HepG2 (cell line): ENCODE measurements around the gene IGF2. TPM values are rescaled to one million over a fixed set of nuclear protein-coding genes. Genes with fewer than 3 reads are reported as not detected.
A peak's percentile ranks its signal among the peaks of the same experiment; 100 is the strongest.

Experiments used
- AKAP8 ChIP-seq: sonication (generic); formaldehyde crosslinking; IDR thresholded peaks from 2 replicates; pipeline ENCODE4 v1.5.1; 2020; ENCODE audit warnings: mild to moderate bottlenecking, missing genetic modification reagents
- BHLHE40 ChIP-seq: IDR thresholded peaks from 2 replicates; pipeline ENCODE4 v1.6.1; 2011; ENCODE audit warnings: low read length, improper control_type of control experiment
- CEBPB ChIP-seq: IDR thresholded peaks from 2 replicates; pipeline ENCODE4 v1.6.1; 2011; ENCODE audit warnings: low read depth, low read length, improper control_type of control experiment, borderline replicate concordance
- LCORL ChIP-seq, 2 experiments: fragments of 450-650 bp in 1 of 2; sonication (generic) in 1 of 2; formaldehyde crosslinking in 1 of 2; IDR thresholded peaks; 2 replicates each; pipeline versions ENCODE4 v1.5.0 to v1.6.1; 2017 to 2020; ENCODE audit warnings: antibody characterized with exemption in 1 of 2, missing genetic modification reagents in 1 of 2
- STAG1 ChIP-seq: sonication (generic); formaldehyde crosslinking; IDR thresholded peaks from 2 replicates; pipeline ENCODE4 v1.4.0; 2020; ENCODE audit warnings: missing genetic modification reagents
- ZNF207 ChIP-seq: fragments of 450-650 bp; IDR thresholded peaks from 2 replicates; pipeline ENCODE4 v1.6.1; 2016; ENCODE audit warnings: antibody characterized with exemption, borderline replicate concordance
- ZNF501 ChIP-seq: sonication (generic); formaldehyde crosslinking; IDR thresholded peaks from 2 replicates; pipeline ENCODE4 v1.5.1; 2020; ENCODE audit warnings: mild to moderate bottlenecking, moderate library complexity, missing genetic modification reagents
- ZNF605 ChIP-seq: sonication (generic); formaldehyde crosslinking; IDR thresholded peaks from 2 replicates; pipeline ENCODE4 v1.8.0; 2022; ENCODE audit warnings: mild to moderate bottlenecking, missing genetic modification reagents
- ZNF615 ChIP-seq: sonication (generic); formaldehyde crosslinking; IDR thresholded peaks from 2 replicates; pipeline ENCODE4 v1.5.0; 2020; ENCODE audit warnings: mild to moderate bottlenecking, missing genetic modification reagents, borderline replicate concordance
- polyA plus RNA-seq, 8 experiments: library from polyadenylated mRNA; depleted of rRNA in 3 of 8; stranded (reverse) in 7 of 8; unstranded in 1 of 8; fragments of >200 nt; fragmentation: Illumina TruSeq in 4 of 8; extraction: Trizol in 4 of 8; gene quantifications; 2 replicates each; pipeline versions ENCODE4 v1.2.1 to v1.2.3, GENCODE V29; 2011 to 2016; ENCODE audit warnings: low read depth in 4 of 8, missing spikeins in 1 of 8, mixed read lengths in 1 of 8; ENCODE audit not compliant: insufficient read depth in 1 of 8
- total RNA-seq, 5 experiments: library from RNA; depleted of rRNA; stranded (reverse); fragments of >200 nt; fragmentation: Illumina TruSeq; extraction: Trizol; gene quantifications; 2 replicates each; pipeline ENCODE4 v1.2.3, GENCODE V29; 2016; ENCODE audit warnings: low read depth in 1 of 5
- TF ChIP-seq, protein P1 (sequence below): sonication (generic); formaldehyde crosslinking; IDR thresholded peaks from 2 replicates; pipeline ENCODE4 v1.8.0; 2022; ENCODE audit warnings: missing genetic modification reagents, mild to moderate bottlenecking, moderate library complexity, borderline replicate concordance
- TF ChIP-seq, protein P2 (sequence below): sonication (generic); formaldehyde crosslinking; IDR thresholded peaks from 2 replicates; pipeline ENCODE4 v1.4.0; 2020; ENCODE audit warnings: missing genetic modification reagents, borderline replicate concordance
- TF ChIP-seq, protein P3 (sequence below), 2 experiments: sonication (generic) in 1 of 2; formaldehyde crosslinking in 1 of 2; IDR thresholded peaks; 2 replicates each; pipeline versions ENCODE4 v1.4.0 to v1.6.1; 2018 to 2020; ENCODE audit warnings: missing genetic modification reagents in 2 of 2, borderline replicate concordance in 1 of 2, low read depth in 1 of 2, mild to moderate bottlenecking in 1 of 2, missing biosample characterization in 1 of 2
- TF ChIP-seq, protein P4 (sequence below): IDR thresholded peaks from 2 replicates; pipeline ENCODE4 v1.6.1; 2018; ENCODE audit warnings: missing genetic modification reagents, mild to moderate bottlenecking, missing compliant biosample characterization
- TF ChIP-seq, protein P5 (sequence below): sonication (generic); IDR thresholded peaks from 2 replicates; pipeline ENCODE4 v1.6.1; 2016; ENCODE audit warnings: low read depth, borderline replicate concordance

IGF2 gene
- total and polyA plus RNA-seq, 2 of the 13 experiments (the other 11 are each of a cell fraction or from before 2014, with no cell fraction given): 79.1 to 254 TPM

DNA sequence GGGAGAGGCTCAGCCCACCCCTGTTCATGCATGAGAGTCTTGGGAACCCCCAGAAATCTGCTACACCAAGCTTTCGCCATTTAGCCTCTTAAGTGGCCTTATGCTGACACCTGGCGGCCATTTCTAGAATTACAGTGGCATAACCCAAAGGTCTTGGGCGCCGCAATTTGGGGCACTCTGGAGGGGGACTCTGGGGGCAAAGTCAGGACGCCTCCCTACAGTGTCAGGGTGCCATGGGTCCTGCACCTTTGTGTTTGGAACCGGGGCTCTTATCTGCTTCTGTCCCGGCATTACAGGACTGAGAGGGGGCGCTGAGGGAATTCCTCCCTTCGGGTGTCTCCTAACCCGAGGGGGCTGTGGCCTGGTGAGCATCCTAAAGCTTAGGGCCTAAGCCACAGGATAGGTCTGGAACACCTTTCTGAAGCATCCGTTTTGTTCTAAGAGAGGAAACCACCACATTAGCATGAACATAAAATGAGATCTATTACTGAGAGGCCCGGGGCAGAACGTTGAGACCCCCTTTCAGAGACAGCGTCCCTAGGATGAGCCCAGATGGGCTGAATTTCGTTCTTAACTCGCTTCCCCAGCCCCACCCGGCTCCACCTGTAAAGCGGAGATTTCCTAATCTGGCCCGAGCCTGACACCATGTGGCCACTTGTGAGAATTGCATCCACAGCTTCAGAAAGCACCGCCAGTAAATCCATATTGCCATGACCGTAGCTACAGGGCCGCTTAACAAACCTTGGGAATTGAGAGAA is 12.5 kb upstream of the IGF2 start (continued):
- TF ChIP-seq, protein P1, sequence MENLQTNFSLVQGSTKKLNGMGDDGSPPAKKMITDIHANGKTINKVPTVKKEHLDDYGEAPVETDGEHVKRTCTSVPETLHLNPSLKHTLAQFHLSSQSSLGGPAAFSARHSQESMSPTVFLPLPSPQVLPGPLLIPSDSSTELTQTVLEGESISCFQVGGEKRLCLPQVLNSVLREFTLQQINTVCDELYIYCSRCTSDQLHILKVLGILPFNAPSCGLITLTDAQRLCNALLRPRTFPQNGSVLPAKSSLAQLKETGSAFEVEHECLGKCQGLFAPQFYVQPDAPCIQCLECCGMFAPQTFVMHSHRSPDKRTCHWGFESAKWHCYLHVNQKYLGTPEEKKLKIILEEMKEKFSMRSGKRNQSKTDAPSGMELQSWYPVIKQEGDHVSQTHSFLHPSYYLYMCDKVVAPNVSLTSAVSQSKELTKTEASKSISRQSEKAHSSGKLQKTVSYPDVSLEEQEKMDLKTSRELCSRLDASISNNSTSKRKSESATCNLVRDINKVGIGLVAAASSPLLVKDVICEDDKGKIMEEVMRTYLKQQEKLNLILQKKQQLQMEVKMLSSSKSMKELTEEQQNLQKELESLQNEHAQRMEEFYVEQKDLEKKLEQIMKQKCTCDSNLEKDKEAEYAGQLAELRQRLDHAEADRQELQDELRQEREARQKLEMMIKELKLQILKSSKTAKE: no peak
- TF ChIP-seq ZNF207 (no peak), BHLHE40 (no peak), AKAP8 (CRISPR knock-in tag) (0 out of 2 replicates have a peak, but pooled peaks have one; percentile 31), ZNF615 (CRISPR knock-in tag) (no peak), ZNF501 (CRISPR knock-in tag) (peak; percentile 65; the same call in 1 of the 2 replicates), CEBPB (peak; percentile 47), ZNF605 (0 out of 2 replicates have a peak, but pooled peaks have one; percentile 32), LCORL (IDR thresholded peaks at IDR 0.05) (no peak), LCORL (CRISPR knock-in tag; IDR thresholded peaks at IDR 0.05) (peak; percentile 60; the same call in 1 of the 2 replicates), STAG1 (peak; percentile 97)
- TF ChIP-seq, protein P2, sequence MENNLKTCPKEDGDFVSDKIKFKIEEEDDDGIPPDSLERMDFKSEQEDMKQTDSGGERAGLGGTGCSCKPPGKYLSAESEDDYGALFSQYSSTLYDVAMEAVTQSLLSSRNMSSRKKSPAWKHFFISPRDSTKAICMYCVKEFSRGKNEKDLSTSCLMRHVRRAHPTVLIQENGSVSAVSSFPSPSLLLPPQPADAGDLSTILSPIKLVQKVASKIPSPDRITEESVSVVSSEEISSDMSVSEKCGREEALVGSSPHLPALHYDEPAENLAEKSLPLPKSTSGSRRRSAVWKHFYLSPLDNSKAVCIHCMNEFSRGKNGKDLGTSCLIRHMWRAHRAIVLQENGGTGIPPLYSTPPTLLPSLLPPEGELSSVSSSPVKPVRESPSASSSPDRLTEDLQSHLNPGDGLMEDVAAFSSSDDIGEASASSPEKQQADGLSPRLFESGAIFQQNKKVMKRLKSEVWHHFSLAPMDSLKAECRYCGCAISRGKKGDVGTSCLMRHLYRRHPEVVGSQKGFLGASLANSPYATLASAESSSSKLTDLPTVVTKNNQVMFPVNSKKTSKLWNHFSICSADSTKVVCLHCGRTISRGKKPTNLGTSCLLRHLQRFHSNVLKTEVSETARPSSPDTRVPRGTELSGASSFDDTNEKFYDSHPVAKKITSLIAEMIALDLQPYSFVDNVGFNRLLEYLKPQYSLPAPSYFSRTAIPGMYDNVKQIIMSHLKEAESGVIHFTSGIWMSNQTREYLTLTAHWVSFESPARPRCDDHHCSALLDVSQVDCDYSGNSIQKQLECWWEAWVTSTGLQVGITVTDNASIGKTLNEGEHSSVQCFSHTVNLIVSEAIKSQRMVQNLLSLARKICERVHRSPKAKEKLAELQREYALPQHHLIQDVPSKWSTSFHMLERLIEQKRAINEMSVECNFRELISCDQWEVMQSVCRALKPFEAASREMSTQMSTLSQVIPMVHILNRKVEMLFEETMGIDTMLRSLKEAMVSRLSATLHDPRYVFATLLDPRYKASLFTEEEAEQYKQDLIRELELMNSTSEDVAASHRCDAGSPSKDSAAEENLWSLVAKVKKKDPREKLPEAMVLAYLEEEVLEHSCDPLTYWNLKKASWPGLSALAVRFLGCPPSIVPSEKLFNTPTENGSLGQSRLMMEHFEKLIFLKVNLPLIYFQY (CRISPR knock-in tag): 0 out of 2 replicates have a peak, but pooled peaks have one; percentile 39
- TF ChIP-seq, protein P3, sequence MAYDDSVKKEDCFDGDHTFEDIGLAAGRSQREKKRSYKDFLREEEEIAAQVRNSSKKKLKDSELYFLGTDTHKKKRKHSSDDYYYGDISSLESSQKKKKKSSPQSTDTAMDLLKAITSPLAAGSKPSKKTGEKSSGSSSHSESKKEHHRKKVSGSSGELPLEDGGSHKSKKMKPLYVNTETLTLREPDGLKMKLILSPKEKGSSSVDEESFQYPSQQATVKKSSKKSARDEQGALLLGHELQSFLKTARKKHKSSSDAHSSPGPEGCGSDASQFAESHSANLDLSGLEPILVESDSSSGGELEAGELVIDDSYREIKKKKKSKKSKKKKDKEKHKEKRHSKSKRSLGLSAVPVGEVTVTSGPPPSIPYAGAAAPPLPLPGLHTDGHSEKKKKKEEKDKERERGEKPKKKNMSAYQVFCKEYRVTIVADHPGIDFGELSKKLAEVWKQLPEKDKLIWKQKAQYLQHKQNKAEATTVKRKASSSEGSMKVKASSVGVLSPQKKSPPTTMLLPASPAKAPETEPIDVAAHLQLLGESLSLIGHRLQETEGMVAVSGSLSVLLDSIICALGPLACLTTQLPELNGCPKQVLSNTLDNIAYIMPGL (CRISPR knock-in tag; IDR thresholded peaks at IDR 0.05; ENCODE audit: borderline replicate concordance in 1 of 2, low read depth in 1 of 2): peak in 1 of 2 experiments; percentile 66; a peak in 2 of 4 replicates
- TF ChIP-seq, protein P4, sequence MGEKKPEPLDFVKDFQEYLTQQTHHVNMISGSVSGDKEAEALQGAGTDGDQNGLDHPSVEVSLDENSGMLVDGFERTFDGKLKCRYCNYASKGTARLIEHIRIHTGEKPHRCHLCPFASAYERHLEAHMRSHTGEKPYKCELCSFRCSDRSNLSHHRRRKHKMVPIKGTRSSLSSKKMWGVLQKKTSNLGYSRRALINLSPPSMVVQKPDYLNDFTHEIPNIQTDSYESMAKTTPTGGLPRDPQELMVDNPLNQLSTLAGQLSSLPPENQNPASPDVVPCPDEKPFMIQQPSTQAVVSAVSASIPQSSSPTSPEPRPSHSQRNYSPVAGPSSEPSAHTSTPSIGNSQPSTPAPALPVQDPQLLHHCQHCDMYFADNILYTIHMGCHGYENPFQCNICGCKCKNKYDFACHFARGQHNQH: no peak
- TF ChIP-seq, protein P5, sequence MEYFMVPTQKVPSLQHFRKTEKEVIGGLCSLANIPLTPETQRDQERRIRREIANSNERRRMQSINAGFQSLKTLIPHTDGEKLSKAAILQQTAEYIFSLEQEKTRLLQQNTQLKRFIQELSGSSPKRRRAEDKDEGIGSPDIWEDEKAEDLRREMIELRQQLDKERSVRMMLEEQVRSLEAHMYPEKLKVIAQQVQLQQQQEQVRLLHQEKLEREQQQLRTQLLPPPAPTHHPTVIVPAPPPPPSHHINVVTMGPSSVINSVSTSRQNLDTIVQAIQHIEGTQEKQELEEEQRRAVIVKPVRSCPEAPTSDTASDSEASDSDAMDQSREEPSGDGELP: peak; percentile 49; the same call in 1 of the 2 replicates
